Measurements from ENCODE around the gene ACKR3. TPM values are rescaled to one million over a fixed set of nuclear protein-coding genes. Genes with fewer than 3 reads are reported as not detected.

Gene ACKR3
- total RNA-seq, 1 donor from 2014 or later = 1.2 TPM

- H3K4me1 Mint-ChIP-seq (ENCODE audit: low read depth, unreplicated experiment) = no peaks in the 10 kb centered on the region
- H3K4me3 Mint-ChIP-seq (ENCODE audit: unreplicated experiment) = no peak overlapping the region
- H3K36me3 Mint-ChIP-seq (ENCODE audit: unreplicated experiment) = no peaks in the 10 kb centered on the region
Observed at GRCh38 chr2:236533343-236533742, 36.3 kb upstream of the ACKR3 start.

DNA sequence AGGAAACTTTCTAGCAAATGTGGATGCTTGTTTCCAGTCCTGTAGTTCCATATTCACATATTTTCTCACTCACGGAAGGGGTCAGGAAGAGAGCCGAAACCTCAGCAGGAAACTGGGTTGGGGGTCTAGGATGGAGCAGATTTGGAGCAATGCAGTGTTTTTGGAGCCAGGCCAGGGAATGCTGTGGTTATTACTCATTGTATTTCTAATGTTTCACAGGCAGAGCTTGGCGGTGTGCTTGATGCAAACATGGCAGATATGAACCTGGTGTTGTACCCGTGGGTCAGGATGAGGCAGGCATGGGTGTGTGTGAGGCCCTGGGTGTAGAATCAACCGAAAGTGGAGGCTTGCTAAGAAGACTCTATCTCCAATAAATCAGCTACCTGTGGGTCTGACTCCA lies 34.6 kb upstream of the ACKR3 start:
- peaks cover 2% of the 10 kb centered on the region for H3K9me3 Mint-ChIP-seq (ENCODE audit: unreplicated experiment)
- no peaks in the 10 kb centered on the region for H3K4me1 Mint-ChIP-seq (ENCODE audit: low read depth, unreplicated experiment)
- H3K27me3 Mint-ChIP-seq (ENCODE audit: unreplicated experiment) = no peaks in the 10 kb centered on the region
- no peak overlapping the region for H3K4me3 Mint-ChIP-seq (ENCODE audit: unreplicated experiment)
- TF ChIP-seq, protein P1, sequence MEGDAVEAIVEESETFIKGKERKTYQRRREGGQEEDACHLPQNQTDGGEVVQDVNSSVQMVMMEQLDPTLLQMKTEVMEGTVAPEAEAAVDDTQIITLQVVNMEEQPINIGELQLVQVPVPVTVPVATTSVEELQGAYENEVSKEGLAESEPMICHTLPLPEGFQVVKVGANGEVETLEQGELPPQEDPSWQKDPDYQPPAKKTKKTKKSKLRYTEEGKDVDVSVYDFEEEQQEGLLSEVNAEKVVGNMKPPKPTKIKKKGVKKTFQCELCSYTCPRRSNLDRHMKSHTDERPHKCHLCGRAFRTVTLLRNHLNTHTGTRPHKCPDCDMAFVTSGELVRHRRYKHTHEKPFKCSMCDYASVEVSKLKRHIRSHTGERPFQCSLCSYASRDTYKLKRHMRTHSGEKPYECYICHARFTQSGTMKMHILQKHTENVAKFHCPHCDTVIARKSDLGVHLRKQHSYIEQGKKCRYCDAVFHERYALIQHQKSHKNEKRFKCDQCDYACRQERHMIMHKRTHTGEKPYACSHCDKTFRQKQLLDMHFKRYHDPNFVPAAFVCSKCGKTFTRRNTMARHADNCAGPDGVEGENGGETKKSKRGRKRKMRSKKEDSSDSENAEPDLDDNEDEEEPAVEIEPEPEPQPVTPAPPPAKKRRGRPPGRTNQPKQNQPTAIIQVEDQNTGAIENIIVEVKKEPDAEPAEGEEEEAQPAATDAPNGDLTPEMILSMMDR (IDR thresholded peaks at IDR 0.05; ENCODE audit: partially characterized antibody, unreplicated experiment) = no peak
- H3K36me3 Mint-ChIP-seq (ENCODE audit: unreplicated experiment) = no peaks in the 10 kb centered on the region
- no peak overlapping the region for H3K27ac Mint-ChIP-seq (ENCODE audit: unreplicated experiment)
- DNase-seq = no peak

More at GRCh38 chr2:236533343-236533742, 36.3 kb upstream of the ACKR3 start:
- Mint-ChIP-seq H3K27ac (ENCODE audit: unreplicated experiment) (no peak overlapping the region), H3K9me3 (ENCODE audit: unreplicated experiment) (peaks cover 2% of the 10 kb centered on the region), H3K27me3 (ENCODE audit: unreplicated experiment) (no peaks in the 10 kb centered on the region)
- TF ChIP-seq, protein P1 (IDR thresholded peaks at IDR 0.05; ENCODE audit: partially characterized antibody, unreplicated experiment) = no peak
- no peak for DNase-seq

DNA sequence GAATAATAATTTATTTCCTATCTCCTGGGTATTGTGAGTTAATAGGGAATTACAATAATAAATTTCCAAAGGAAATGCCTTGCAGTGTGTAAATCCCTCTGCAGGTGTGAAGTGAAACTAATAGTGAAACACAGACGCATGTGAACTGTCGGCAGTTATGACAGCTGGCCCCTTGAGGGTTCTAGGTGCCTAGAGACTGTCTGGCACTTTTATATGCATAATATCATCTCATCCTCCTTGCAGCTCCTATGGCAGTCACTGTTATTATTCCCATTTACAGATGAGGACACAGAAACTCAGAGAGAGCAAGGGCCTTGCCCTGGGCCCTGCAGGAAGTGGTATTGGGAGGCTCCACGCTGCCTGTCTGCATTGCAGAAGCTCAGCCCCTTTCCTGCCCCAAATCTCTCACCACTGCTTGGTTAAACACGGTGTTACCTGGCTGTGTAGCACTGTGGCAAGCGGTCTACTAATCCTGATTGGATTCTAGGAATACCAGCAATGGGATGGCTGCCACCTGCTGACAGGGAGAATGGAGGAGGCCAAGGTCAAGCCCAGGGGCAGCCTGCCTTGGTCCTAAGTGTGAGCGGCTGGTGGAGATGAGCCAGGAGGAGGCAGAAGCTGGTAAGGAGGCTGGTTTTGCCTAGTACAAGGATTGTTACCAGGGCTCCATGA lies 32.8 kb upstream of the ACKR3 start:
- no peak overlapping the region for H3K27ac Mint-ChIP-seq (ENCODE audit: unreplicated experiment)
- no peaks in the 10 kb centered on the region for H3K4me1 Mint-ChIP-seq (ENCODE audit: low read depth, unreplicated experiment)
- TF ChIP-seq, protein P1 (IDR thresholded peaks at IDR 0.05; ENCODE audit: partially characterized antibody, unreplicated experiment) = no peak
- no peaks in the 10 kb centered on the region for H3K36me3 Mint-ChIP-seq (ENCODE audit: unreplicated experiment)
- H3K9me3 Mint-ChIP-seq (ENCODE audit: unreplicated experiment) = peaks cover 2% of the 10 kb centered on the region
- H3K4me3 Mint-ChIP-seq (ENCODE audit: unreplicated experiment) = no peak overlapping the region
- no peaks in the 10 kb centered on the region for H3K27me3 Mint-ChIP-seq (ENCODE audit: unreplicated experiment)
- DNase-seq = no peak

DNA sequence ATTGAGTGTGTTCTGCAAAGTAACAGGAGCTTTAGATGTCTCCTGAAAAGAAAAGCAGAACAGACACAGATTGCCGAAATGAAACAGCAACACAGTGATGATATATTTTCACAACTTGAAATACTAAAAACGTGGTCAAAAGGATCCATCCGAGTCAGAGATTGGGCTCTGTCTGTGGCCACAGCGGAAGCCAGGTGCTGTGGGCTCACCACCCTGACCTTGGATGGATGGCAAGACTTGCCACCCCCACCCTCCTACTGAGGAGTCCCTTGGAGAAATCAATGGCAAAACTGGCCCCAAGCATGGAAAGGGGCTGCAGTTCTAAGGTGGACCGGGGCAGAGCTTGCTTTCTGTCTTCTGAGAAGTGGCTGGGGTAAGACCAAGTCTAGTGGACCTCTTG lies 31.4 kb upstream of the ACKR3 start:
- no peak for DNase-seq
- Mint-ChIP-seq H3K27me3 (ENCODE audit: unreplicated experiment) (no peaks in the 10 kb centered on the region), H3K36me3 (ENCODE audit: unreplicated experiment) (no peaks in the 10 kb centered on the region), H3K4me3 (ENCODE audit: unreplicated experiment) (no peak overlapping the region), H3K4me1 (ENCODE audit: low read depth, unreplicated experiment) (no peaks in the 10 kb centered on the region), H3K27ac (ENCODE audit: unreplicated experiment) (no peak overlapping the region), H3K9me3 (ENCODE audit: unreplicated experiment) (peaks cover 2% of the 10 kb centered on the region)
- TF ChIP-seq, protein P1 (IDR thresholded peaks at IDR 0.05; ENCODE audit: partially characterized antibody, unreplicated experiment) = no peak

DNA sequence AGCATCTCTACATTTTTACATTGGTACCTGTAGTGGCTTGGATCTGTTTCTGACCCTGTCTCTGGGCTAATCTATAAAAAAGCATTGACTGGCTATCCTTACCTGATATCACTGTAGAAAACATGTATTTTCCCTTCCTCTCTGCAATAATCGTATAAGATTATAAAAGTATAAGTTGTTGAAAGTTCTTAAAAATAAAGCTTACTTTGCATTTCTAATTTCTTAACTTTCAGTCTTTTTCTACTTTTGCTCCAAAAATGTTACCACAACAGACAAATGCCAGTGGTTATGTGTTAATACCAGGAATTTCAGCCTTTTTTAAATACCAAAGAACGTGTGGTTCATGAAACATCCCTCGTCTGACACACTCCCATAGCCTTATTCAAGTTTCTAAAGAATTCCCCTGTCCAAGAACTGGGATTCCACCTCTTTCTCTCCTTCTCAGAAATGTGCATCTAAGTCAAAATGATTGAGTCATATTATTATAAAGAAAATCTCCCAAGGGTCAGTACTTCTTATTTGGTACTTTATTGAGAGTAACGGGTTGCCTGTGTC lies 28.5 kb upstream of the ACKR3 start:
- no peak for DNase-seq
- Mint-ChIP-seq H3K4me1 (ENCODE audit: low read depth, unreplicated experiment) (peaks cover 4% of the 10 kb centered on the region), H3K27me3 (ENCODE audit: unreplicated experiment) (no peaks in the 10 kb centered on the region), H3K4me3 (ENCODE audit: unreplicated experiment) (no peak overlapping the region), H3K27ac (ENCODE audit: unreplicated experiment) (no peak overlapping the region), H3K36me3 (ENCODE audit: unreplicated experiment) (no peaks in the 10 kb centered on the region), H3K9me3 (ENCODE audit: unreplicated experiment) (peaks cover 3% of the 10 kb centered on the region)
- TF ChIP-seq, protein P1 (IDR thresholded peaks at IDR 0.05; ENCODE audit: partially characterized antibody, unreplicated experiment) = no peak

Measured in glutamatergic neuron (in vitro differentiated cells).